ENCODE measurements around the gene ST8SIA4. TPM values are rescaled to one million over a fixed set of nuclear protein-coding genes. Genes with fewer than 3 reads are reported as not detected.

The ST8SIA4 gene
- polyA plus RNA-seq, 3 donors: 12.4 to 36.4 (median 30.7) TPM

GRCh38 chr5:100913298-100913697 lies 10.2 kb upstream of the ST8SIA4 start:
- Histone ChIP-seq H3K27ac (ENCODE audit: low read depth in 1 of 2, low read length in 2 of 2) (no peak overlapping the region), H3K9me3 (replicated peaks in 1 of 2; ENCODE audit: control insufficient read depth in 1 of 2, insufficient read depth in 1 of 2, low read length in 2 of 2) (no peaks in the 10 kb centered on the region), H3K4me3 (replicated peaks in 1 of 3; ENCODE audit: low read depth in 2 of 3, low read length in 3 of 3) (no peak overlapping the region), H3K9ac (ENCODE audit: insufficient read depth, low read length, poor library complexity, severe bottlenecking) (no peak overlapping the region), H3K4me1 (ENCODE audit: control insufficient read depth in 1 of 2, insufficient read depth in 2 of 2, low read length in 2 of 2) (no peaks in the 10 kb centered on the region), H3K27me3 (ENCODE audit: control insufficient read depth in 2 of 2, insufficient read depth in 2 of 2, low read length in 2 of 2) (no peaks in the 10 kb centered on the region), H4K20me1 (ENCODE audit: insufficient read depth, low read length) (no peaks in the 10 kb centered on the region), H3K36me3 (replicated peaks in 1 of 2; ENCODE audit: control insufficient read depth in 1 of 2, insufficient read depth in 2 of 2, low read length in 2 of 2) (no peaks in the 10 kb centered on the region), H3K4me2 (replicated peaks; ENCODE audit: extremely low read depth, low read length, poor library complexity, severe bottlenecking) (no peak overlapping the region), H3K79me2 (ENCODE audit: insufficient read depth, low read length) (no peaks in the 10 kb centered on the region), H2AFZ (ENCODE audit: insufficient read depth, low read depth, low read length, poor library complexity, severe bottlenecking) (no peak overlapping the region)
- no peak overlapping the region for H3K4me3 Mint-ChIP-seq
- DNase-seq: no peak
- TF ChIP-seq, protein P1, sequence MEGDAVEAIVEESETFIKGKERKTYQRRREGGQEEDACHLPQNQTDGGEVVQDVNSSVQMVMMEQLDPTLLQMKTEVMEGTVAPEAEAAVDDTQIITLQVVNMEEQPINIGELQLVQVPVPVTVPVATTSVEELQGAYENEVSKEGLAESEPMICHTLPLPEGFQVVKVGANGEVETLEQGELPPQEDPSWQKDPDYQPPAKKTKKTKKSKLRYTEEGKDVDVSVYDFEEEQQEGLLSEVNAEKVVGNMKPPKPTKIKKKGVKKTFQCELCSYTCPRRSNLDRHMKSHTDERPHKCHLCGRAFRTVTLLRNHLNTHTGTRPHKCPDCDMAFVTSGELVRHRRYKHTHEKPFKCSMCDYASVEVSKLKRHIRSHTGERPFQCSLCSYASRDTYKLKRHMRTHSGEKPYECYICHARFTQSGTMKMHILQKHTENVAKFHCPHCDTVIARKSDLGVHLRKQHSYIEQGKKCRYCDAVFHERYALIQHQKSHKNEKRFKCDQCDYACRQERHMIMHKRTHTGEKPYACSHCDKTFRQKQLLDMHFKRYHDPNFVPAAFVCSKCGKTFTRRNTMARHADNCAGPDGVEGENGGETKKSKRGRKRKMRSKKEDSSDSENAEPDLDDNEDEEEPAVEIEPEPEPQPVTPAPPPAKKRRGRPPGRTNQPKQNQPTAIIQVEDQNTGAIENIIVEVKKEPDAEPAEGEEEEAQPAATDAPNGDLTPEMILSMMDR (IDR thresholded peaks at IDR 0.05): no peak
- H3K27ac Mint-ChIP-seq: no peak overlapping the region
- H3K4me1 Mint-ChIP-seq: peaks cover 6% of the 10 kb centered on the region
- peaks cover 0 to 9% (median 2%) of the 10 kb centered on the region in 7 donors for H3K9me3 Mint-ChIP-seq
- WGBS (ENCODE audit: insufficient coverage): no CpG with 5 or more reads among the region's 2 CpGs
- H3K27me3 Mint-ChIP-seq (ENCODE audit: low read depth in 3 of 3): no peaks in the 10 kb centered on the region
- intact Hi-C loops (cut with micrococcal nuclease): no loop called here
- peaks cover 0 to 2% of the 10 kb centered on the region in 2 donors for H3K36me3 Mint-ChIP-seq

DNA sequence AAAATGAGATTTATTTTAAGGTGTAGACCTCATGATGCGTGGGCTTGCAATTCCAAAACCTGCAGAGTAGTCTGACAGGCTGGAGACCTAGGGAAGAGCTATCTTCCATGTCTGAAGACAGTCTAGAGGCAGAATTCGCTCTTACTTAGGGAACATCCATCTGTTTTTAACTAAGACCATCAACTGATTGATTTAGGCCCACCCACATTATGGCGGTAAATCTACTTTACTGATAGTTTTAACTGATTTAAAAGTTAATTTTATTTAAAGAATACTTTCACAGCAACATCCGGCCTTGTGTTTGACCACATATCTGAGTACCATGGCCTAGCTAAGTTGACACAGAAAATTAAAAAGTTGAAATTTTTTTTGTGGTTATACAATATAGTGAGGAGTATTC lies 6.0 kb upstream of the ST8SIA4 start:
- Histone ChIP-seq H3K36me3 (replicated peaks in 1 of 2; ENCODE audit: control insufficient read depth in 1 of 2, insufficient read depth in 2 of 2, low read length in 2 of 2) (no peaks in the 10 kb centered on the region), H4K20me1 (ENCODE audit: insufficient read depth, low read length) (no peaks in the 10 kb centered on the region), H3K9ac (ENCODE audit: insufficient read depth, low read length, poor library complexity, severe bottlenecking) (no peak overlapping the region), H3K27ac (ENCODE audit: low read depth in 1 of 2, low read length in 2 of 2) (no peak overlapping the region), H3K4me3 (replicated peaks in 1 of 3; ENCODE audit: low read depth in 2 of 3, low read length in 3 of 3) (no peak overlapping the region), H3K4me2 (replicated peaks; ENCODE audit: extremely low read depth, low read length, poor library complexity, severe bottlenecking) (no peak overlapping the region), H3K9me3 (replicated peaks in 1 of 2; ENCODE audit: control insufficient read depth in 1 of 2, insufficient read depth in 1 of 2, low read length in 2 of 2) (no peaks in the 10 kb centered on the region), H3K27me3 (ENCODE audit: control insufficient read depth in 2 of 2, insufficient read depth in 2 of 2, low read length in 2 of 2) (no peaks in the 10 kb centered on the region), H3K4me1 (ENCODE audit: control insufficient read depth in 1 of 2, insufficient read depth in 2 of 2, low read length in 2 of 2) (peaks cover 12 to 14% of the 10 kb centered on the region in 2 donors), H3K79me2 (ENCODE audit: insufficient read depth, low read length) (peaks cover 2% of the 10 kb centered on the region), H2AFZ (ENCODE audit: insufficient read depth, low read depth, low read length, poor library complexity, severe bottlenecking) (no peak overlapping the region)
- Mint-ChIP-seq H3K36me3 (no peaks in the 10 kb centered on the region), H3K4me1 (peaks cover 26% of the 10 kb centered on the region), H3K27ac (no peak overlapping the region), H3K4me3 (no peak overlapping the region), H3K27me3 (ENCODE audit: low read depth in 3 of 3) (no peaks in the 10 kb centered on the region), H3K9me3 (peaks cover 0 to 2% (median 0%) of the 10 kb centered on the region in 7 donors)
- intact Hi-C loops (cut with micrococcal nuclease): loop anchor here in 1 of 2 donors (10.0 kb wide), 1 partner anchor 64 kb away; no protein-coding TSS in a partner anchor
- TF ChIP-seq, protein P1 (IDR thresholded peaks at IDR 0.05): no peak
- WGBS (ENCODE audit: insufficient coverage): 83% methylated on average over 1 of the region's 4 CpGs
- DNase-seq: no peak
